CD4-positive, alpha-beta memory T cell (primary cell): ENCODE data around the gene CAPN14. TPM values are rescaled to one million over a fixed set of nuclear protein-coding genes. Genes with fewer than 3 reads are reported as not detected.

Source experiments
- CTCF ChIA-PET: fragments of 350-600 bp; sonication (Branson Sonifier 250); formaldehyde crosslinking; loops from one replicate; lab custom pipeline; 2021; ENCODE audit warnings: inconsistent platforms; ENCODE audit not compliant: partially characterized antibody; lab: Charles Lee
- POLR2A ChIA-PET: fragments of 350-600 bp; sonication (Branson Sonifier 250); formaldehyde crosslinking; loops from one replicate; lab custom pipeline; 2021; ENCODE audit not compliant: partially characterized antibody; lab: Charles Lee
- DNase-seq, 5 donors: peaks; one replicate each; pipeline versions ENCODE4 v3.0.0 to v3.0.0-alpha.2; 2020 to 2022; ENCODE audit warnings: mixed read lengths in 1 of 5
- H3K27ac ChIP-seq: one replicate; pipeline ENCODE4 v1.7.0; 2013; ENCODE audit warnings: low read depth, low read length
- H3K27me3 ChIP-seq: 2 replicates; pipeline ENCODE4 v1.7.0; 2013; ENCODE audit warnings: mild to moderate bottlenecking, low read length, moderate library complexity; ENCODE audit not compliant: insufficient read depth
- H3K36me3 ChIP-seq: 2 replicates; pipeline ENCODE4 v1.7.0; 2013; ENCODE audit warnings: mild to moderate bottlenecking, low read length, moderate library complexity; ENCODE audit not compliant: insufficient read depth
- H3K4me1 ChIP-seq: 2 replicates; pipeline ENCODE4 v1.7.0; 2013; ENCODE audit warnings: mild to moderate bottlenecking, low read length, moderate library complexity; ENCODE audit not compliant: insufficient read depth
- H3K4me3 ChIP-seq, 2 donors: one replicate each; pipeline ENCODE4 v1.7.0; 2013; ENCODE audit warnings: low read length in 2 of 2, mild to moderate bottlenecking in 1 of 2
- H3K9me3 ChIP-seq, 2 donors: one replicate each; pipeline ENCODE4 v1.7.0; 2013; ENCODE audit warnings: low read length in 2 of 2, control low read depth in 1 of 2; ENCODE audit not compliant: control insufficient read depth in 1 of 2
- H3K27ac Mint-ChIP-seq, 7 donors: one replicate each; pipeline ENCODE4 v1.8.0; 2020 to 2021; ENCODE audit warnings: mixed read lengths in 7 of 7, mild to moderate bottlenecking in 6 of 7, inconsistent platforms in 3 of 7, moderate library complexity in 3 of 7
- H3K27me3 Mint-ChIP-seq, 2 donors: one replicate each; pipeline ENCODE4 v1.8.0; 2020 to 2021; ENCODE audit warnings: mixed read lengths in 2 of 2
- H3K36me3 Mint-ChIP-seq, 2 donors: one replicate each; pipeline ENCODE4 v1.8.0; 2020 to 2021; ENCODE audit warnings: mixed read lengths in 2 of 2, inconsistent platforms in 1 of 2, mild to moderate bottlenecking in 1 of 2
- H3K4me1 Mint-ChIP-seq, 4 donors: one replicate each; pipeline ENCODE4 v1.8.0; 2020 to 2021; ENCODE audit warnings: mixed read lengths in 4 of 4, mild to moderate bottlenecking in 1 of 4
- H3K4me3 Mint-ChIP-seq, 8 donors: one replicate each; pipeline ENCODE4 v1.8.0; 2020 to 2021; ENCODE audit warnings: mixed read lengths in 8 of 8, mild to moderate bottlenecking in 7 of 8, moderate library complexity in 6 of 8, inconsistent platforms in 3 of 8
- H3K9me3 Mint-ChIP-seq, 8 donors: one replicate each; pipeline ENCODE4 v1.8.0; 2020 to 2021; ENCODE audit warnings: mixed read lengths in 8 of 8, mild to moderate bottlenecking in 5 of 8, inconsistent platforms in 3 of 8, moderate library complexity in 1 of 8
- intact Hi-C: fragments of 100-400 bp; cut with micrococcal nuclease; formaldehyde crosslinking; loops from one replicate; pipeline ENCODE4 v1.15.1; 2023
- polyA plus RNA-seq, 2 donors: library from polyadenylated mRNA; unstranded; fragments of 300-500 nt; fragmentation: Illumina TruSeq; gene quantifications; one replicate each; pipeline ENCODE4 v1.2.3, GENCODE V29; 2021
- total RNA-seq, 2 experiments: library from RNA; stranded (reverse); gene quantifications; one replicate each; pipeline ENCODE4 v1.2.3, GENCODE V29; 2021

Gene CAPN14
- total and polyA plus RNA-seq, 4 experiments from 2014 or later, result 0.16 to 0.61 (median 0.44) TPM

DNA sequence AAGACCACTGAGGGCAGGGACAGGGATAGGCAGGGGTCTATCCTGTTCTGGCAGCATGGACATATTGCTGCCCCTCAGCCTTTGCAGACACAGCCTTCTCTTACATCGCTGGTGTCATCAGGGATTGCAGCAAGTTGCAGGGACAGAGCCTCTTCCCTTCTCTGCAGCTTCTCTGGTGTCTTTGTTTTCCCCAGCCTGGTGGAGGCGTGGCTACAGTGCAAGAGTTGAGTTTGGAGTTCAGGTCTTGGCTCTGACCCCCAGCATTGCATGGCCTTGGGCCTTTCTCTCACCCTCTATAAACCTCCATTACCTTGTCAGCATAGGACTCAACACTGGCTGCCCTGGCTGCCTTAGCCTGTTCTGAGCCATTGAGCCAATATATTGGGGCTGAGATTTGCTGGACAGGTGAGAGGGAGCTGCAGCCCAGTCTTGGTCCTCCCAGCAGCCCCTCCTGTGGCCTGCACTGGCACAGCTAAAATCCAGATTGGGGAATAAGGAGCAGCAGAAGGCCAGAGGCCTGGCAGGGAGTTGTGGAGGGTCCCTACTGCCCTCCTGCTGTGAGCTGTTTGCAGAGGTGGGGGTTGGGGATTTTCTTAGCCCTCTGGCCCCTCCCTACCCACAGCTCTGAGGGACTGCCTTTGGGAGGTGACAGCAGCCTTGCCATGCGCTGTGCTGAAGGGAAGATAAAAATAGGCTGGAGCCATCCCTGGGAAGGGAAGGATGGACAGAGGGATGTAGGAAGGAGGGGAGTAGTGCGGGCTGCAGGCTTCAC is 39.5 kb upstream of the CAPN14 start:
- Histone ChIP-seq H3K27ac (no peak overlapping the region), H3K4me3 (no peak overlapping the region), H3K9me3 (no peaks in the 10 kb centered on the region), H3K4me1 (no peaks in the 10 kb centered on the region), H3K36me3 (no peaks in the 10 kb centered on the region), H3K27me3 (no peaks in the 10 kb centered on the region)
- Mint-ChIP-seq H3K9me3 (no peaks in the 10 kb centered on the region), H3K4me3 (no peak overlapping the region), H3K4me1 (no peaks in the 10 kb centered on the region), H3K27ac (no peak overlapping the region), H3K36me3 (peaks cover 4 to 6% of the 10 kb centered on the region in 2 donors), H3K27me3 (no peaks in the 10 kb centered on the region)
- DNase-seq, result no peak
- intact Hi-C loops, result no loop called here
- ChIA-PET CTCF (no interaction called here), POLR2A (no interaction called here)

DNA sequence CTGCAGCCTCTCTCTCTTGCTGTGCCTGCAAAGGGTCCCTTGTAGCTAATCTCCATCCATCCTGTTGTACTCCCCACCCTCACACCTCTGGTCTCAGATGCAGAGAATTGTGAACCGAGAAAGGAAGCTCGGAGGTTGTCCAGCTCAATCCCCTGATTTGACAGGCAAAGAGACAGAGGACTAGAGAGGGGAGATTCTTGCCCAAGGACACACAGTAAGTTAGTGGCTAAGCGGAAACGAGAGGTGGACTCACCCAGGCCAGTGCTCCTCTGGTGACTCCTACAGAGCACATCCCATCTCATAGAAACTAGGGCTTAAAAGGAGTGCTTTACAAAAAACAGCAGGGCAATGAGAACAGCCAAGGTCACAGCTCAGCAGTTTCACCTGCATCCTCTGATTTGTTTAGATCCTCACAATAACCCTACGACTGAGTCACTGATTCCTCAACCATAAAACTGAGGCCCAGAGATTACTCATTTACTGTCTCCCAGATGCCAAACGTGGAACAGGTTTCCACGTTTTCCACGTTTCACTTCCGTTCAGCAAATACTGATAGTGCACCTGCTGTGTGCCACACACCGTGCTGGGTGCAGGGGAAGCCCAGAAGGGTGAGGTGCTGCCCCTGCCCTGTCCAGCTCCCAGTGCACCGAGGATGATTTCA is 38.7 kb upstream of the CAPN14 start:
- Histone ChIP-seq H3K27ac (no peak overlapping the region), H3K4me1 (no peaks in the 10 kb centered on the region), H3K4me3 (no peak overlapping the region), H3K9me3 (no peaks in the 10 kb centered on the region), H3K27me3 (no peaks in the 10 kb centered on the region), H3K36me3 (no peaks in the 10 kb centered on the region)
- intact Hi-C loops, result no loop called here
- CTCF ChIA-PET, result no interaction called here
- Mint-ChIP-seq H3K36me3 (peaks cover 2 to 4% of the 10 kb centered on the region in 2 donors), H3K27ac (no peak overlapping the region), H3K4me1 (no peaks in the 10 kb centered on the region), H3K27me3 (no peaks in the 10 kb centered on the region), H3K4me3 (no peak overlapping the region), H3K9me3 (no peaks in the 10 kb centered on the region)
- POLR2A ChIA-PET, result no interaction called here
- no peak for DNase-seq

DNA sequence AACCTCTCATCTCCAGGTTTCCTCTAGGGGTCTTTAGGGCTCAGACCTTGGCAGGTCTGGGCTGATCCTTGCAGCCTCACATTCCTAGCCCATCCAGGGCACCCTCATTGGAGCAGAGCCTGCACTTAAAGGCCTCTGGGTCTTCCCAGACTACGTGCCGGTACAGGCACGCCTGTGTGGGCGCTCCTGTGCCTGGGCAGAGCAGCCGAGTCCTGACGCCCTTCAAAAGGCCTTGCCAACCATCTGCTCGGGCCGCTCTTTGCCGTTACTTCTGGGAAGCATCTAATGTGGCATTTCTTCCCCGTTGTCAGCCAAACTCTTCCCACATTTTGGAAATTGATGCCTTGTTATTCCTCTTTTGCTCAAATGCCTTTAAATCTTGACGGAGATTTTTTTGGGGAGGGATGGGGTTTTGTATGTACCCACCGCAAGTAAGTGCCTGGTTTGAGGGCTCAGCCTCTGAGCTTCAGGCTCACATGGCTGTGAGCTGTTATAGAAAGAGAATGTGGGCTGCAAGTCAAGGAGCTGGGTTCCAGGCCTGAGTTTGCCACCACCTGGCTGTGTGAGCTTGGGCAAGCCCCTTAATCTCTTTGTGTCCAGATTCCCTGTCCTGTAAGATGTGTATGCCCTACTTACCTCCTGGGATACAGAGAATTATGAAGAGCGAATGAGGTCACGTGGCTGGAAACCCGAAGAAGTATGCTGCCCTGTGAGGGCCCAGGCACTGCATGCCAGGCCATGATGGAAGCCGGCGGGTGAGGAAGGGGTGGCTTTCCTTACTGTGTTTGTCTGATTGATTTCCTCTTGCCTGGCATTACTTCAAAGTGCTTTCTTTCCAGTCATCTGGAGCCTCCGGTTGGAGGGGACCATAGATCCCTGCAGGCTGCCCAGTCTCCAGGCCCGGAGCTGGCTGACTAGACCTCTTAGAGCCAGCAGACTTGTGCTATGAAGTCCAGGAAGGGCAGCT is 37.2 kb upstream of the CAPN14 start:
- H3K36me3 ChIP-seq, result no peaks in the 10 kb centered on the region
- POLR2A ChIA-PET, result no interaction called here
- H3K36me3 Mint-ChIP-seq, result peaks cover 5 to 7% of the 10 kb centered on the region in 2 donors
- H3K4me3 ChIP-seq, result no peak overlapping the region
- H3K27me3 Mint-ChIP-seq, result no peaks in the 10 kb centered on the region
- H3K27ac ChIP-seq, result no peak overlapping the region
- no peaks in the 10 kb centered on the region for H3K9me3 ChIP-seq
- intact Hi-C loops, result no loop called here
- CTCF ChIA-PET, result interaction anchor here (0.9 kb wide), 1 partner anchor 80 kb away, joined by 3 read pairs; no protein-coding TSS in a partner anchor
- no peak overlapping the region for H3K4me3 Mint-ChIP-seq
- H3K9me3 Mint-ChIP-seq, result no peaks in the 10 kb centered on the region
- no peak for DNase-seq
- H3K27me3 ChIP-seq, result no peaks in the 10 kb centered on the region
- no peaks in the 10 kb centered on the region for H3K4me1 Mint-ChIP-seq
- no peaks in the 10 kb centered on the region for H3K4me1 ChIP-seq
- H3K27ac Mint-ChIP-seq, result peak overlapping the region in 1 of 7 donors; percentile 44

DNA sequence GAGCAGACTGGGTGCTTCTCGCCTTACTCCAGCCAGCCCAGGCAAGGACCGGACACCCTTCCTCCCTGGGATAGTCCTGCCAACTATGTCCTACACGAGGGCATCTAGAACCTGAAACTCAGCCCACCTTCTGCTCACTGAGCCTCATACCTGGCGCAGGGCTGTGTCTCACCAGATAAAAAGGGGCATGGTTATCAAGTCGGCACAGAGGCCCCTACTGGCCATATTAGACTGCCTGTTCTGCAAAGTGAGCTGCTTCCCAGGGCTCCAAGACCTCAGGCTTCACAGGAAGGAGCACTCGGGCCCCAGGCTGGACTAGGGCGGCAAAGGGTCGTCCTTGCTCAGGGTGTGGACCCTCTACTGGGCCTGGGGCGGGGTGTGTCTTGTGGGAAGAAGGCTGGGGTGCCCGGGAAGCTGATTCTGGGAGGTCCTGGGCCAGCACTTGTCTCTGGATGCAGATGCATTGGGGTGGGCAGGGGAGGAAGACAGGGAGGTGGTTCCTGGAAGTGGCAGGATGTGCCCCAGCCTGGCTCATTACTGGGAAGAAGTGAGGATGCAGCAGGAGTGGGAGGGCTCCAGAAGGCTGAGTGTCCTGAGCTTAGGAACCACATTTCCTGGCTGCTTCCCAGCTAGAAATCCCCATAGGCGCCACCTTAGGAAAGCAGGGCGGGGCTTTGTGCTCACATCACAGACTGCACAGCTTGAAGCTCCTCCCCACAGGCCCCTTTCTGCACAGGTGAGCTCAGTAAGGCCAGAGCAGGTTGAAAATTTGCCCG is 36.2 kb upstream of the CAPN14 start:
- H3K9me3 ChIP-seq, result no peaks in the 10 kb centered on the region
- DNase-seq, result no peak
- H3K4me1 ChIP-seq, result no peaks in the 10 kb centered on the region
- H3K4me3 ChIP-seq, result no peak overlapping the region
- H3K36me3 ChIP-seq, result no peaks in the 10 kb centered on the region
- no peak overlapping the region for H3K4me3 Mint-ChIP-seq
- intact Hi-C loops, result no loop called here
- no peaks in the 10 kb centered on the region for H3K4me1 Mint-ChIP-seq
- no peaks in the 10 kb centered on the region for H3K27me3 Mint-ChIP-seq
- no peak overlapping the region for H3K27ac ChIP-seq
- H3K36me3 Mint-ChIP-seq, result peaks cover 5 to 14% of the 10 kb centered on the region in 2 donors
- CTCF ChIA-PET, result interaction anchor here (0.9 kb wide), 1 partner anchor 81 kb away, joined by 3 read pairs; no protein-coding TSS in a partner anchor
- H3K27me3 ChIP-seq, result no peaks in the 10 kb centered on the region
- peak overlapping the region in 2 of 7 donors; percentile 12 to 27 for H3K27ac Mint-ChIP-seq
- no peaks in the 10 kb centered on the region for H3K9me3 Mint-ChIP-seq
- POLR2A ChIA-PET, result no interaction called here

DNA sequence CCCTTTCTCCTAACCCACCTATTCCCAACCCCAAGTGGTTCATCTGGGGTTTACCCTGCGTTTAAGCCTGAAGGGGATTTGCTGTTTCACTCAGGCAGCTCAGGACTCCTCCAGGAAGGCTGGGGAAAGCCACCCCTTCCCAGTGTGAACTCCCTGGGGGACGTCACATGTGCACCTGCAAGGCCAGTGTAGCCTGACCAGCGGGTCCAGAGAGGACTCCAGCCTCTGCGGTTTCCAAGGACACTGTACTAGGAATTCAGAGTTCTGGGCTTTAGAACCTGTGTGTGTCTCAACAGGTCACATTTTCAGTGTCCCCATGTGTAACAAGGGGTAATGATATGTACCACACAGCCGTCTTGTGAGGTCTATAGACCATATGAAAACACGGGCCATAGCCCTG is 34.5 kb upstream of the CAPN14 start:
- H3K4me3 Mint-ChIP-seq, result no peak overlapping the region
- H3K27me3 Mint-ChIP-seq, result no peaks in the 10 kb centered on the region
- intact Hi-C loops, result no loop called here
- H3K27ac Mint-ChIP-seq, result peak overlapping the region in 1 of 7 donors; percentile 31
- no peaks in the 10 kb centered on the region for H3K4me1 Mint-ChIP-seq
- Histone ChIP-seq H3K36me3 (no peaks in the 10 kb centered on the region), H3K4me1 (no peaks in the 10 kb centered on the region), H3K27me3 (no peaks in the 10 kb centered on the region), H3K4me3 (no peak overlapping the region), H3K9me3 (no peaks in the 10 kb centered on the region), H3K27ac (no peak overlapping the region)
- CTCF ChIA-PET, result no interaction called here
- no peak for DNase-seq
- POLR2A ChIA-PET, result no interaction called here
- no peaks in the 10 kb centered on the region for H3K9me3 Mint-ChIP-seq
- H3K36me3 Mint-ChIP-seq, result peaks cover 7 to 22% of the 10 kb centered on the region in 2 donors

DNA sequence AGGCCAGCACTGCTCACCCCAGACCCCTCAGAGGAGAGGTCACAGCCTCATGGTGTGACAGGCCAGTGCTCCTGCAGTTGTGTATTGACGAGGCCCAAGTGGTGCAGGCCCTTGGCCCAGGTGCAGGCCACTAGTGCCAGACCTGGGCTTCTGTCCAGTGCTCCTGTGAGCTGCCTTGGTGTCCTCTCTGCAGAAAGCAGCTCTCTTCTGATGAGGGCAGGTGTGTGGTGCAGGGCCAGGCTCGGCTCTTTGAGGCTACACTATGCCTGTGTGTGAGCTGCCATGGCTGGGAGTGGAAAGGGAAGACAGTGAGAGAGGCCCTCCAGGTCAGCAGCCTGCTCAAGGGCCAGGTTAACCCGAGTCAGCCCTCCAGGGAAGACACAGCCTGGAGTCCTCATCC is 33.7 kb upstream of the CAPN14 start:
- no peak for DNase-seq
- ChIA-PET POLR2A (no interaction called here), CTCF (no interaction called here)
- H3K27me3 Mint-ChIP-seq, result no peaks in the 10 kb centered on the region
- Histone ChIP-seq H3K4me1 (no peaks in the 10 kb centered on the region), H3K27ac (no peak overlapping the region), H3K4me3 (no peak overlapping the region), H3K9me3 (no peaks in the 10 kb centered on the region), H3K27me3 (no peaks in the 10 kb centered on the region), H3K36me3 (no peaks in the 10 kb centered on the region)
- H3K36me3 Mint-ChIP-seq, result peaks cover 8 to 22% of the 10 kb centered on the region in 2 donors
- peaks cover 0 to 3% (median under 1%) of the 10 kb centered on the region in 4 donors for H3K4me1 Mint-ChIP-seq
- H3K9me3 Mint-ChIP-seq, result no peaks in the 10 kb centered on the region
- intact Hi-C loops, result no loop called here
- H3K27ac Mint-ChIP-seq, result peak overlapping the region in 1 of 7 donors; percentile 24
- H3K4me3 Mint-ChIP-seq, result no peak overlapping the region
